ENCODE measurements around the gene ARL5A. TPM values are rescaled to one million over a fixed set of nuclear protein-coding genes. Genes with fewer than 3 reads are reported as not detected.

ARL5A gene
- total RNA-seq, 1 donor from 2014 or later, result 51.0 TPM

GRCh38 chr2:151827564-151828142 is 568 bp downstream of the ARL5A start:
- H3K36me3 Mint-ChIP-seq (ENCODE audit: low read depth), result peaks cover 5% of the 10 kb centered on the region
- intact Hi-C loops (cut with micrococcal nuclease), result loop anchor here (1.0 to 5.0 kb wide), 8 partner anchors 15 to 890 kb away; partner anchors contain the start of genes NMI, PRPF40A and STAM2
- POLR2A ChIA-PET, result interaction anchor here (0.6 to 3.3 kb wide), 23 partner anchors 8 to 889 kb away, joined by 3 to 25 read pairs (median 6); partner anchors contain the start of genes PRPF40A, RBM43 and STAM2
- CTCF ChIA-PET, result interaction anchor here (0.5 to 1.5 kb wide), 5 partner anchors 19 to 198 kb away, joined by 3 to 6 read pairs (median 3); no protein-coding TSS in a partner anchor
- peaks cover 57% of the 10 kb centered on the region for H3K4me1 Mint-ChIP-seq
- no peaks in the 10 kb centered on the region for H3K9me3 Mint-ChIP-seq
- peak overlapping the region; percentile 79 for H3K27ac Mint-ChIP-seq
- no peak for DNase-seq
- H3K27me3 Mint-ChIP-seq, result no peaks in the 10 kb centered on the region
- peak overlapping the region; percentile 83 for H3K4me3 Mint-ChIP-seq
- ATAC-seq (ENCODE audit: low read depth), result peak; percentile 10
- TF ChIP-seq CTCF (IDR thresholded peaks at IDR 0.05), result no peak

DNA sequence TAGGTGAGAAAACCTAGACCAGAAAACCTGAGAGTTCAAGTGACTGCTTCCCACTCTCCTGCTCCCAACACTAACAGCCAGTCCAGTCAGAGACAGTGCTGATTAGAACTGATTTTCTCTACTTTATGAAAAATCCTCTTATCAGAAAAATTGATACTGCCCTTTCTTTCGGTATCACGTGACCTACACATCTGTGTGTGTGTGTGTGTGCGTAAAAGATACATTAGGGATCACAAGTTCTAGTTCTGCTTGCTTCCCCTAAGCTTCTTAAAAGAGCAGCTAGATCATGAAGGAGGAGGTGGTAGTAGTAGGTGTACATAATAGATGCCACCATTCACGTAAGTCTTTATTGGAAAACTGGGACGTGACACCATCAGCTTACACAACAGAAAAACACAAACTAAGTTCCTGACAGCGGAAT is 1.5 kb downstream of the ARL5A start:
- H3K4me3 Mint-ChIP-seq, result peak overlapping the region; percentile 83
- TF ChIP-seq CTCF (IDR thresholded peaks at IDR 0.05), result no peak
- ChIA-PET CTCF (interaction anchor here (1.1 kb wide), 1 partner anchor 121 kb away, joined by 3 read pairs; no protein-coding TSS in a partner anchor), POLR2A (interaction anchor here (1.0 to 3.3 kb wide), 4 partner anchors 14 to 566 kb away, joined by 3 to 25 read pairs (median 6); partner anchors contain the start of gene RBM43)
- peaks cover 62% of the 10 kb centered on the region for H3K4me1 Mint-ChIP-seq
- H3K9me3 Mint-ChIP-seq, result no peaks in the 10 kb centered on the region
- peaks cover 5% of the 10 kb centered on the region for H3K36me3 Mint-ChIP-seq (ENCODE audit: low read depth)
- DNase-seq (no peak), ATAC-seq (ENCODE audit: low read depth) (no peak)
- peak overlapping the region; percentile 79 for H3K27ac Mint-ChIP-seq
- no peaks in the 10 kb centered on the region for H3K27me3 Mint-ChIP-seq
- intact Hi-C loops (cut with micrococcal nuclease), result loop anchor here (5.0 kb wide), 2 partner anchors 121 to 539 kb away; partner anchors contain the start of gene NMI

DNA sequence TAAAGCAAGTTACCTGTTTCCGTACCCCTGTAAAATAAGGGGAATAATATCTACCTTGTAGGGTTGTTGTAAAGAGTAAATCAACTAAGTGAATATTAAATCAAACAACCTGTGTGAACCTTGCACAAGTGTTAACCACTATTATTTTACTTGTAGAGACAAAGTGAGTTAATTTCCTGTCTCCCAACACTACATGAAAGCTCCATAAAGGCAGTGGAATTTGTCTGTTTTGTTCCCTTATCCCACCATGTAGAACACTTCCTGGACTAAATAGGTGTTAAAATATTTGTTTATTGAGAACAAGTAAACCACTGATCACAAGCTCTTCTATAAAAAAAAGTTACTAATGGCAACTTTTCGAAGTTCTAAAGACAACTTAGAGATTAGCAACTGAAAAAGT is 3.3 kb downstream of the ARL5A start:
- ATAC-seq (ENCODE audit: low read depth) (no peak), DNase-seq (no peak)
- Mint-ChIP-seq H3K4me1 (peaks cover 76% of the 10 kb centered on the region), H3K36me3 (ENCODE audit: low read depth) (peaks cover 7% of the 10 kb centered on the region), H3K27me3 (no peaks in the 10 kb centered on the region), H3K9me3 (no peaks in the 10 kb centered on the region), H3K4me3 (no peak overlapping the region), H3K27ac (no peak overlapping the region)
- no peak for TF ChIP-seq CTCF (IDR thresholded peaks at IDR 0.05)
- POLR2A ChIA-PET, result interaction anchor here (0.9 kb wide), 1 partner anchor 209 kb away, joined by 3 read pairs; no protein-coding TSS in a partner anchor
- intact Hi-C loops (cut with micrococcal nuclease), result loop anchor here (5.0 kb wide), 2 partner anchors 122 to 538 kb away; partner anchors contain the start of gene NMI
- CTCF ChIA-PET, result no interaction called here

GRCh38 chr2:151823651-151824050 is 4.6 kb downstream of the ARL5A start:
- ATAC-seq (ENCODE audit: low read depth), result no peak
- DNase-seq, result no peak
- ChIA-PET POLR2A (interaction anchor here (0.6 kb wide), 1 partner anchor 894 kb away, joined by 6 read pairs; the partner anchor contains the start of gene PRPF40A), CTCF (interaction anchor here (1.2 kb wide), 1 partner anchor 38 kb away, joined by 3 read pairs; no protein-coding TSS in a partner anchor)
- Mint-ChIP-seq H3K27ac (no peak overlapping the region), H3K4me1 (peaks cover 68% of the 10 kb centered on the region), H3K36me3 (ENCODE audit: low read depth) (peaks cover 7% of the 10 kb centered on the region), H3K4me3 (no peak overlapping the region), H3K9me3 (no peaks in the 10 kb centered on the region), H3K27me3 (no peaks in the 10 kb centered on the region)
- TF ChIP-seq CTCF (IDR thresholded peaks at IDR 0.05), result no peak
- intact Hi-C loops (cut with micrococcal nuclease), result no loop called here

DNA sequence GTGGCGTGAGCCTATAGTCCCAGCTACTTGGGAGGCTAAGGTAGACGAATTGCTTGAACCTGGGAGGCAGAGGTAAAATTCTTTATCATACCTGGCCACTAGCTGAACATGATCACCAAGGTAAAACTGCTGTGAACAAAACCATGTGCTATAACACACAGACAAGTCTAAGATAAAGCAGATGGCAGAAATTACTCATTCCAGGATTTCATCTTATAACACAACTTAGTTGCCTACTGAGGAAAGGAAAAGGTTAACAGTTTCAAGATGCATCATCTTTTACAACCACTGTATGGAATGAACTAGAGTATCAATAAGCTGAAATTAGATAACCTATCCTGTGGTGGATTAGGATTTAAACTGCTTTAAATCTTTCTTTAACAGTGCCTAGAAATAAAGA is 8.3 kb downstream of the ARL5A start:
- Mint-ChIP-seq H3K36me3 (ENCODE audit: low read depth) (peaks cover 21% of the 10 kb centered on the region), H3K4me1 (peaks cover 44% of the 10 kb centered on the region), H3K27me3 (no peaks in the 10 kb centered on the region), H3K4me3 (no peak overlapping the region), H3K9me3 (no peaks in the 10 kb centered on the region), H3K27ac (no peak overlapping the region)
- CTCF ChIA-PET, result no interaction called here
- DNase-seq (no peak), ATAC-seq (ENCODE audit: low read depth) (no peak)
- no peak for TF ChIP-seq CTCF (IDR thresholded peaks at IDR 0.05)
- POLR2A ChIA-PET, result interaction anchor here (1.9 kb wide), 1 partner anchor 8 kb away, joined by 11 read pairs; the partner anchor contains the start of gene ARL5A
- intact Hi-C loops (cut with micrococcal nuclease), result no loop called here
